Nephron progenitor cell (in vitro differentiated cells): ENCODE measurements around the gene NDUFA12.
A peak's percentile ranks its signal among the peaks of the same experiment; 100 is the strongest.

Experiments
- DNase-seq: peaks from one replicate; pipeline ENCODE4 v3.0.0; 2021
- H3K27ac Mint-ChIP-seq: 2 replicates; pipeline ENCODE4 v1.8.0; 2021; ENCODE audit warnings: mild to moderate bottlenecking, moderate library complexity, mixed read lengths
- H3K27me3 Mint-ChIP-seq: 2 replicates; pipeline ENCODE4 v1.8.0; 2021; ENCODE audit warnings: mild to moderate bottlenecking, low read depth, mixed read lengths; ENCODE audit not compliant: poor library complexity
- H3K36me3 Mint-ChIP-seq: 2 replicates; pipeline ENCODE4 v1.8.0; 2021; ENCODE audit warnings: low read depth, mixed read lengths
- H3K4me1 Mint-ChIP-seq: 2 replicates; pipeline ENCODE4 v1.8.0; 2021; ENCODE audit warnings: mixed read lengths
- H3K4me3 Mint-ChIP-seq: 2 replicates; pipeline ENCODE4 v1.8.0; 2021; ENCODE audit warnings: mild to moderate bottlenecking, moderate library complexity, mixed read lengths
- H3K9me3 Mint-ChIP-seq: 2 replicates; pipeline ENCODE4 v1.8.0; 2021; ENCODE audit warnings: mild to moderate bottlenecking, moderate library complexity, mixed read lengths
- TF ChIP-seq, protein P1 (sequence below): fragments of 200-600 bp; sonication (generic); IDR thresholded peaks from 2 replicates; pipeline ENCODE4 v1.5.0; 2021; ENCODE audit warnings: antibody characterized with exemption

NDUFA12 gene

DNA sequence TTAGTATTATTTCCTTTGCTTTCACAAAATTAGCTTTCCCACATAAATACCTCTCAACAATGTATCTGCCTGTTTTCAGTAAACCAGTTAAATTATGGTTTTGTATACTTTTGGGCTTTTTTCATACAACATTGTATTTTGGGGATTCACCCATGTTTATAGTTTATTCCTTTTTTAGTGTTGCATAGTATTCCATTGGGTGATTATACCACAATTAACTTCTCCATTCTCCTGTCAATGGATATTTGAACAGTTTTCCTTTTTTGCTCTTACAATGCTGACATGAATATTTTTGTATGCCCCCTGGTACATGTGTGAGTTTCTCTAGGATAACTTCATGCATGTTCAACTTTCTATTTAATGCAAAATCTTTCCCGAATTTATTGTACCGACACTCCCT is 12.6 kb upstream of the NDUFA12 start:
- no peak for DNase-seq
- H3K27me3 Mint-ChIP-seq = peaks cover 4% of the 10 kb centered on the region
- TF ChIP-seq, protein P1, sequence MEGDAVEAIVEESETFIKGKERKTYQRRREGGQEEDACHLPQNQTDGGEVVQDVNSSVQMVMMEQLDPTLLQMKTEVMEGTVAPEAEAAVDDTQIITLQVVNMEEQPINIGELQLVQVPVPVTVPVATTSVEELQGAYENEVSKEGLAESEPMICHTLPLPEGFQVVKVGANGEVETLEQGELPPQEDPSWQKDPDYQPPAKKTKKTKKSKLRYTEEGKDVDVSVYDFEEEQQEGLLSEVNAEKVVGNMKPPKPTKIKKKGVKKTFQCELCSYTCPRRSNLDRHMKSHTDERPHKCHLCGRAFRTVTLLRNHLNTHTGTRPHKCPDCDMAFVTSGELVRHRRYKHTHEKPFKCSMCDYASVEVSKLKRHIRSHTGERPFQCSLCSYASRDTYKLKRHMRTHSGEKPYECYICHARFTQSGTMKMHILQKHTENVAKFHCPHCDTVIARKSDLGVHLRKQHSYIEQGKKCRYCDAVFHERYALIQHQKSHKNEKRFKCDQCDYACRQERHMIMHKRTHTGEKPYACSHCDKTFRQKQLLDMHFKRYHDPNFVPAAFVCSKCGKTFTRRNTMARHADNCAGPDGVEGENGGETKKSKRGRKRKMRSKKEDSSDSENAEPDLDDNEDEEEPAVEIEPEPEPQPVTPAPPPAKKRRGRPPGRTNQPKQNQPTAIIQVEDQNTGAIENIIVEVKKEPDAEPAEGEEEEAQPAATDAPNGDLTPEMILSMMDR = no peak
- no peak overlapping the region for H3K27ac Mint-ChIP-seq
- H3K36me3 Mint-ChIP-seq = peaks cover 27% of the 10 kb centered on the region
- H3K4me3 Mint-ChIP-seq = no peak overlapping the region
- no peaks in the 10 kb centered on the region for H3K4me1 Mint-ChIP-seq
- peaks cover 11% of the 10 kb centered on the region for H3K9me3 Mint-ChIP-seq

DNA sequence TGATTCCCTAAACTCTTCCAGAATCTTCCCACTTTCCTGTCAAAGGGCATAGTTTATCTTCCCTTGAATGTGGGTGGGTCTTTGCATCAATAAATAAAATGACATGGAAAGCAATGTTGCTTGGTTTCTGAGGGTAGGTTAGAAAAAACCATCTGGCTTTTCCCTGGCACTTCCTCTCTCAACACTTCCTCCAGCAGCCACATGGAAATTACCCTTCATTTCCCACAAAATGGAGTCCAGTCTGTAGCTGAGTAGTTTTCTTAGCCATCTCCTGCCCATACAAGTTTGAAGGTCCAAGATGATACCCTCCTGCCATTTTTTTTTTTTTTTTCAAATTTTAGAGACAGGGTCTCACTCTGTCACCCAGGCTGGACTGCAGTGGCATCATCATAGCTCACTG is 11.1 kb upstream of the NDUFA12 start:
- peaks cover 8% of the 10 kb centered on the region for H3K27me3 Mint-ChIP-seq
- H3K36me3 Mint-ChIP-seq = peaks cover 19% of the 10 kb centered on the region
- TF ChIP-seq, protein P1 = no peak
- no peak for DNase-seq
- no peaks in the 10 kb centered on the region for H3K4me1 Mint-ChIP-seq
- H3K27ac Mint-ChIP-seq = no peak overlapping the region
- H3K4me3 Mint-ChIP-seq = no peak overlapping the region
- peaks cover 23% of the 10 kb centered on the region for H3K9me3 Mint-ChIP-seq

DNA sequence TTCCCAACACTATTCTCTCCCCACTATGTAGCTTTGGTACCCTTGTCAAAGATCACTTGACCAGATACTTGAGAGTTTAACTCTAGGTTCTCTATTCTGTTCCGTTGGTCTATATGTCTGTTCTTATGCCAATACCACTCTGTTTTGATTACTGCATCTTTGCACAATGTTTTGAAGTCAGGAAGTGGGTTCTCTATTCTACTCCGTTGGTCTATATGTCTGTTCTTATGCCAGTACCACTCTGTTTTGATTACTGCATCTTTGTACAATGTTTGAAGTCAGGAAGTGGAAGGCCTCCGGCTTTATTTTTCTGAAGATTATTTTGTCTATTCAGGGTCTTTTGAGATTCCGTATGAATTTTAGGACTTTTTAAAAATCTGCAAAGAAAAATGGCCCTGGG is 2.7 kb upstream of the NDUFA12 start:
- Mint-ChIP-seq H3K27me3 (peaks cover 9% of the 10 kb centered on the region), H3K4me1 (peaks cover 9% of the 10 kb centered on the region), H3K27ac (no peak overlapping the region), H3K4me3 (no peak overlapping the region), H3K9me3 (peaks cover 62% of the 10 kb centered on the region), H3K36me3 (peaks cover 22% of the 10 kb centered on the region)
- no peak for DNase-seq
- TF ChIP-seq, protein P1 = no peak

DNA sequence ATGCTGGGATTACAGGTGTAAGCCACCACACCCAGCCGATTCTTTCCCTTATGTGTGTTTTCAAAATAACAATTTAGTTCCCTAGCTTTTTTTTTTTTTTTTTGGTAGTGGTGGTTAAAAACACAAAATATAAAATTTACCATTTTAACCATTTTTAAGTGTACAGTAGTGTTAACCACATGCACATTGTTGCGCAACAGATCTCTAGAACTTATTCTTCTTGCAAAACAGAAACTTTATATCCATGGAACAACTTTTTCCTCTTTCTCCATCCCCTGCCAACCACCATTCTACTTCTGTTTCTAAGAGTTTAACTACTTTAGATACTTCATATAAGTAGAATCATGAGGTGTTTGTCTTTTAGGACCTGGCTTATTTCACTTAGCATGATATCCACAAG is 1.1 kb upstream of the NDUFA12 start:
- H3K36me3 Mint-ChIP-seq = peaks cover 38% of the 10 kb centered on the region
- DNase-seq = no peak
- TF ChIP-seq, protein P1 = no peak
- peaks cover 50% of the 10 kb centered on the region for H3K9me3 Mint-ChIP-seq
- H3K27ac Mint-ChIP-seq = no peak overlapping the region
- peak overlapping the region; percentile 62 for H3K4me3 Mint-ChIP-seq
- H3K4me1 Mint-ChIP-seq = peaks cover 14% of the 10 kb centered on the region
- peaks cover 5% of the 10 kb centered on the region for H3K27me3 Mint-ChIP-seq

DNA sequence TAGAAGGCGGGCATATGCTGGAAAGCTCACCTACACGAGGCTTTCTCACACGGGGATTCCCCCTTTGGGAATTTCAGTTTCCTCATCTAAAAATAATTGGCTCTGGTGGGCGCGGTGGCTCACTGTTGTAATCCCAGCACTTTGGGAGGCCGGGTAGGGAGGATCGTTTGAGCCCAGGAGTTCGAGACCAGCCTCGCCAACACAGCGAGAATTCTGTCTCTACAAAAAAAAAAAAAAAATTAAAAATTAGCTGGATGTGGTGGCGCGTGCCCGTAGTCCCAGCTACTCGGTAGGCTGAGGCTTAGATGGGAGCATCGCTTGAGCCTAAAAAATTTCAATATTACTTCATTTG is 400 bp upstream of the NDUFA12 start:
- Mint-ChIP-seq H3K4me1 (peaks cover 22% of the 10 kb centered on the region), H3K4me3 (peak overlapping the region; percentile 97), H3K27me3 (peaks cover 5% of the 10 kb centered on the region), H3K27ac (peak overlapping the region; percentile 90), H3K9me3 (peaks cover 44% of the 10 kb centered on the region), H3K36me3 (peaks cover 45% of the 10 kb centered on the region)
- no peak for DNase-seq
- TF ChIP-seq, protein P1 = no peak

DNA sequence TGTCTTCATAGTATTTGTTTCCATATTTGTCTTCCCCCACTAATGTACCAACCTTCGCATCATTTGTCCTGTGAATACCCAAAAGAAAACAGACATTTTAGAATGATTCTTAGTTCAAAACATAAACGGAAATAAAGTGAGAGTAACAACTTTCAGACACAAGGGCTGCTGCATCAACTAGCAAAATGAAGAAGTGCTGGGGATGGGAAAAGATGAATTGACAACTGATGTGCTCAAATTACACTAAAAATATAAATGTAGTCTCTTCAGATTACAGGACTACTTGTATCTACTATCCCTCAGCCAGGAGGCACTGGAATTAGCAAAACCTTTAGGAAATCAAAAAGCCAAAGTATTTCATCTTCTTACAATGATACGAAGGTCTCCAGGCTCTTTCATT is 743 bp downstream of the NDUFA12 start:
- Mint-ChIP-seq H3K4me1 (peaks cover 24% of the 10 kb centered on the region), H3K9me3 (peaks cover 36% of the 10 kb centered on the region), H3K27ac (peak overlapping the region; percentile 90), H3K36me3 (peaks cover 55% of the 10 kb centered on the region), H3K4me3 (peak overlapping the region; percentile 97), H3K27me3 (peaks cover 5% of the 10 kb centered on the region)
- no peak for DNase-seq
- TF ChIP-seq, protein P1 = no peak
